ENCODE data around the gene FUCA1.
"Not testable (repeated sequence)": the region's sequence is repeated elsewhere in the genome, so short reads cannot be mapped to it uniquely, and the experiment has no call there.

The FUCA1 gene

DNA sequence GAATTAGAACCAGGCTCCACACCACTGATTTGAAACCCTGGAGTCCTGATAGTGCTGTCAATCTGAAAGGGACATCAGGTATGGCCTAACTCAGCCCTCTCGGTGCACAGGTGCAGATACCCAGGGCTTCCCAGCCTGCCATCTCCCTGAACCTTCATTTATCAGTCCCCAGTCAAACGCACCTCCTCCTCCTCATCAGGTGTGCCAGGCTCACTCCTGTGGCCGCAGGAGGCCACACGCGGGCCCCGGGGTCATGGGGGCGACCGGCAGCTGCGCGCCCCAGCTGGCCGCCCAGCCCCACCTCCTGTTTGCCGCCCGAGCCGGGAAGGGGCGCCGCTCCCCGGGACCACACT lies 572 bp downstream of the FUCA1 start:
- Histone ChIP-seq H3K79me2 (ENCODE audit: control insufficient read depth, insufficient read depth, low read length, unreplicated experiment) (no peaks in the 10 kb centered on the region), H3K4me3 (ENCODE audit: low read depth, low read length) (peak overlapping the region; percentile 77), H3K27me3 (ENCODE audit: insufficient read depth, low read length) (no peaks in the 10 kb centered on the region), H3K36me3 (ENCODE audit: insufficient read depth, low read length) (no peaks in the 10 kb centered on the region), H3K27ac (ENCODE audit: low read depth, low read length) (no peak overlapping the region), H3K4me1 (ENCODE audit: control insufficient read depth, insufficient read depth, low read length, unreplicated experiment) (peaks cover 2% of the 10 kb centered on the region), H2AFZ (ENCODE audit: low read length, unreplicated experiment) (peak overlapping the region; percentile 40)

DNA sequence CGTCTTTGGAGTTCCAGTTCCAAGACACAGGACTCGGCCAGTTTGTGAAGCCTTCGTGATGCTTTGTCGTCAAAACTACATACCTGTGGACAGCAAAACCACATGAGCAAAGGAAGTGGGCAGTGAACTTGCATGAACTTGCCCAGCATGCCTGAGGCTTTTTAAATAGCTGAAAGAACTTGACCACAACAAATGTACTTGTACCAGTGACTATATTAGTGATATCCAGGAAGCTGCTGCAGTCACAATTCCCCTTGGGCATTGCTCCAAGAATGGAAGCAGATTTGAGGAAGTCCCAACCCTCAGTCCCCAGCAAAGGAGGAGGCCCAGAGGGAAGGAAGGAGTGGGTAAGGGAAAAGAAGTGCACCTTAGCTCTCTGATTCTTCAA lies 2.6 kb downstream of the FUCA1 start:
- H3K4me3 ChIP-seq (ENCODE audit: low read depth, low read length), result no peak overlapping the region
- no peak overlapping the region for H2AFZ ChIP-seq (ENCODE audit: low read length, unreplicated experiment)

DNA sequence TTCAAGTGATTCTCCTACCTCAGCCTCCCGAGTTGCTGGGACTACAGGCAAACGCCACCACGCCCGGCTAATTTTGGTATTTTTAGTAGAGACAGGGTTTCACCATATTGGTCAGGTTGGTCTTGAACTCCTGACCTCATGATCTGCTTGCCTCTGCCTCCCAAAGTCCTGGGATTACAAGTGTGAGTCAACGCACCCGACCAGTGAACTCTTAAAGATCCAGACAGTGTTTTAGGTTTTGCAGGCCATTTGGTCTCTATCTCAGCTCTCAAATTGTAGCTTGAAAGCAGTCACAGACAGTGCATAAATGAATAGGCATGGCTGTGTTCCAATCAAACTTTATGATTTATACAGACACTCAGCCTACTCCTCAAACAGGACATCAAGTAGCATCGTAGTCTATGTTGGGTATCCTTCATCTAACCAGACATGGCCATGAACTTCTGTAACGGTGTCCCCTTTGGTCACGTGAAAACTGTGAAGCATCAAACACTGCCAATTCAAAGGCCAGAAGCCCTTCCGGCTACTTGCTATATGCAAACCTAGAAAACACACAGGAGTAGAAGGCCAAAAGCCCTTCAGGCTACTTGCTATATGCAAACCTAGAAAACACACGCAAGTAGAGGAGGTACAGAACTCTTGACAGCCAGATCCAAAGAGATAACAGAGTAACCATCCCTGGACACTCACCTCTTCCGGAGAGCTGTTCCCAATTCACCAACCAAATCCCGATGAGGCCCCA lies 3.1 kb downstream of the FUCA1 start:
- no peaks in the 10 kb centered on the region for H3K79me2 ChIP-seq (ENCODE audit: control insufficient read depth, insufficient read depth, low read length, unreplicated experiment)
- H3K4me3 ChIP-seq (ENCODE audit: low read depth, low read length), result no peak overlapping the region
- no peak overlapping the region for H2AFZ ChIP-seq (ENCODE audit: low read length, unreplicated experiment)
- peaks cover 2% of the 10 kb centered on the region for H3K4me1 ChIP-seq (ENCODE audit: control insufficient read depth, insufficient read depth, low read length, unreplicated experiment)
- H3K27ac ChIP-seq (ENCODE audit: low read depth, low read length), result no peak overlapping the region
- H3K27me3 ChIP-seq (ENCODE audit: insufficient read depth, low read length), result no peaks in the 10 kb centered on the region
- H3K36me3 ChIP-seq (ENCODE audit: insufficient read depth, low read length), result no peaks in the 10 kb centered on the region

More for the DNA sequence above, 2.6 kb downstream of the FUCA1 start:
- no peaks in the 10 kb centered on the region for H3K36me3 ChIP-seq (ENCODE audit: insufficient read depth, low read length)
- H3K4me1 ChIP-seq (ENCODE audit: control insufficient read depth, insufficient read depth, low read length, unreplicated experiment), result peaks cover 2% of the 10 kb centered on the region
- H3K79me2 ChIP-seq (ENCODE audit: control insufficient read depth, insufficient read depth, low read length, unreplicated experiment), result no peaks in the 10 kb centered on the region
- no peaks in the 10 kb centered on the region for H3K27me3 ChIP-seq (ENCODE audit: insufficient read depth, low read length)
- no peak overlapping the region for H3K27ac ChIP-seq (ENCODE audit: low read depth, low read length)

DNA sequence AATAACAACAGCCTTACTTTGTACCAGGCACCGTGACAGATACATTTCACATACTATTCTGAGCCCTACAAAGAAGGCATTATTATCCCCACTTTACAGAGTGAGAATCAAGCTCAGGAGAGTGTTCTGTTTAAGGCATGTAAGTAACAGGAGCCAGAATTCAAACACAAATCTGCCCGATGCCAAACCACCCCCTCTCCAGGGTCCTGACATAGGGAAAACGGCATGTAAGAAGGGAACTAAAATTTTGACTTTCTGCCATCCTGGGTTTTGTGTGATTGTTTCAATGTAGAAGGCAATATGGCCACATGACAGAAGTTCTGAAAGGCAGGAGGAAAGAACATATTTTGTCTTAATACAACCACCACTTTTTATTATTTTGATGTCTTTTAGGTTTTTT lies 5.5 kb downstream of the FUCA1 start:
- Histone ChIP-seq H3K4me3 (ENCODE audit: low read depth, low read length) (no peak overlapping the region), H3K36me3 (ENCODE audit: insufficient read depth, low read length) (no peaks in the 10 kb centered on the region), H3K4me1 (ENCODE audit: control insufficient read depth, insufficient read depth, low read length, unreplicated experiment) (peaks cover 2% of the 10 kb centered on the region), H3K27ac (ENCODE audit: low read depth, low read length) (no peak overlapping the region), H2AFZ (ENCODE audit: low read length, unreplicated experiment) (no peak overlapping the region), H3K79me2 (ENCODE audit: control insufficient read depth, insufficient read depth, low read length, unreplicated experiment) (no peaks in the 10 kb centered on the region), H3K27me3 (ENCODE audit: insufficient read depth, low read length) (no peaks in the 10 kb centered on the region)

DNA sequence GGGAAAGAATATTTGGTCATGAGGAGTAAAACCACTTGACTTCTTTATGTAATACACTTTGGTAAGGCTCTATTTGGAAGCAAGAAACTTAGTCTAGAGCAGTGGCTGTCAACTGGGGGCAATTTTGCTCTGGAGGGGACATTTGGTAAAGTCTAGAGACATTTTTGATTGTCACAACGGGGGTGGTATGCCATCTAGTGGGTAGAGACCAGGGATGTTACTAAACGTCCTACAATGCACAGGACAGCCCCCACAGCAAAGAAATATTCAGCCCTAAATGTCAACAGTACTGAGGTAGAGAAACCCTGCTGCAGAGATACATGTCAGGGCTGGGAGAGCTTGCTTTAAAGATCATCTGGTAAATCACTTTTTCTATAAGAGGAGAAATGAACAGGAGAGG lies 13.5 kb downstream of the FUCA1 start:
- H3K79me2 ChIP-seq (ENCODE audit: control insufficient read depth, insufficient read depth, low read length, unreplicated experiment), result no peaks in the 10 kb centered on the region
- H3K27ac ChIP-seq (ENCODE audit: low read depth, low read length), result no peak overlapping the region
- no peaks in the 10 kb centered on the region for H3K27me3 ChIP-seq (ENCODE audit: insufficient read depth, low read length)
- no peaks in the 10 kb centered on the region for H3K4me1 ChIP-seq (ENCODE audit: control insufficient read depth, insufficient read depth, low read length, unreplicated experiment)
- no peaks in the 10 kb centered on the region for H3K36me3 ChIP-seq (ENCODE audit: insufficient read depth, low read length)
- H3K4me3 ChIP-seq (ENCODE audit: low read depth, low read length), result no peak overlapping the region
- no peak overlapping the region for H2AFZ ChIP-seq (ENCODE audit: low read length, unreplicated experiment)

DNA sequence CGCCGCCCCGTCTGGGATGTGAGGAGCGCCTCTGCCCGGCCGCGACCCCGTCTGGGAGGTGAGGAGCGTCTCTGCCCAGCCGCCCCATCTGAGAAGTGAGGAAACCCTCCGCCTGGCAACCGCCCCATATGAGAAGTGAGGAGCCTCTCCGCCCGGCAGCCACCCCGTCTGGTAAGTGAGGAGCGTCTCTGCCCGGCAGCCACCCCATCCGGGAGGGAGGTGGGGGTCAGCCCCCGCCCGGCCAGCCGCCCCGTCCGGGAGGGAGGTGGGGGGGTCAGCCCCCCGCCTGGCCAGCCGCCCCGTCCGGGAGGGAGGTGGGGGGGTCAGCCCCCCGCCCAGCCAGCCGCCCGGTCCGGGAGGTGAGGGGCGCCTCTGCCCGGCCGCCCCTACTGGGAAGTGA lies 15.0 kb downstream of the FUCA1 start:
- H3K79me2 ChIP-seq (ENCODE audit: control insufficient read depth, insufficient read depth, low read length, unreplicated experiment); H3K27me3 ChIP-seq (ENCODE audit: insufficient read depth, low read length); H2AFZ ChIP-seq (ENCODE audit: low read length, unreplicated experiment); H3K4me1 ChIP-seq (ENCODE audit: control insufficient read depth, insufficient read depth, low read length, unreplicated experiment); H3K27ac ChIP-seq (ENCODE audit: low read depth, low read length); H3K36me3 ChIP-seq (ENCODE audit: insufficient read depth, low read length); H3K4me3 ChIP-seq (ENCODE audit: low read depth, low read length): not testable (repeated sequence)

DNA sequence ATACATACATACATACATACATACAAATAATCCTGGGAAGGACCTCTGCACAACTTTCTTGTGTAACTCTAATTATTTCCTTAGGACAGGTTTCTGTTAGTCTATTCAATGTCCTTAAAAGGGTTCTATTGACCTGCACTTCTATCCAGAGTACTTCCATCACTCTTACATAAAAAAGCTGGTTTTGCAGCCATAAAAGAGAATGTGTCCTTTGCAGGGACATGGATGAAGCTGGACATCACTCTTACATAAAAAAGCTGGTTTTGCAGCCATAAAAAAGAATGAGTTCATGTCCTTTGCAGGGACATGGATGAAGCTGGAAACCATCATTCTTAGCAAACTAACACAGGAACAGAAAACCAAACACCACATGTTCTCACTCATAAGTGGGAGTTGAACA lies 16.7 kb downstream of the FUCA1 start:
- not testable (repeated sequence) for H2AFZ ChIP-seq (ENCODE audit: low read length, unreplicated experiment); H3K4me3 ChIP-seq (ENCODE audit: low read depth, low read length); H3K27me3 ChIP-seq (ENCODE audit: insufficient read depth, low read length); H3K36me3 ChIP-seq (ENCODE audit: insufficient read depth, low read length); H3K4me1 ChIP-seq (ENCODE audit: control insufficient read depth, insufficient read depth, low read length, unreplicated experiment); H3K79me2 ChIP-seq (ENCODE audit: control insufficient read depth, insufficient read depth, low read length, unreplicated experiment); H3K27ac ChIP-seq (ENCODE audit: low read depth, low read length)

DNA sequence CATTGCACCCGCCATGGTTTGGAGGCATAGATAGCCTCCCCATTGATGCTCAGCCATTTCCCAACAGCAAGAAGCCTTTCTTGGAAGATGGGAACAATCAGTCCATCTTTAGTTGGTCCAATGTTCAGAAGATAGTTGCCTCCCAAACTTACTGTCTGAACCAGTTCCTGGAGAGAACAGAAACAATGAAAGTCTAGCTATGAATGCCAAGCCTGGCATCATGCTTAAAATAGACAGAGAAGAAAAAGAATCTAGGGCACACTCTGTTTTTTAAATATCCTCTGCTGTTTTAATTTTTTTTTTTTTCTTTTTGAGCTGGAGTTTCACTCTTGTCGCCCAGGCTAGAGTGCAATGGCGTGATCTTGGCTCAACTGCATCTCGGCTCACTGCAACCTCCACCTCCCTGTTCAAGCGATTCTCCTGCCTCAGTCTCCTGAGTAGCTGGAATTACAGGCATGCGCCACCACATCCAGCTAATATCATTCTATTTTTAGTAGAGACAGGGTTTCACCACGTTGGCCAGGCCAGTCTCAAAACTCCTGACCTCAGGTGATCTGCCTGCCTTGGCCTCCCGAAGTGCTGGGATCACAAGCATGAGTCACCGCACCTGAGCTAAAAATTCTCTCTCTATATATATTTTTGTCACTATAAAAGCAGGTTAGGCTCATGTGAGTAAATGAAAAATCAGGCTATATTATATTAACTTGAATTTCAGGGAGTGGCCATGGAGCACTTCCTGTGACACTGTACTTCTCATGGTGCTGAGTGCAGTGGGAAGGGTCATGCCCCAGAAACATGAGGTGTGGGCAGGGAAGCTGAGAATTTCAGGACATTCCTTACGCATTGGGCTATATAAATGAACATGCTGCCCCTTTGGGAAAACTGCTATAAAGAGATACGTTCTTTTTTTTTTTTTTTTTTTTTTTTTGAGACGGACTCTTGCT lies 19.1 kb downstream of the FUCA1 start:
- Histone ChIP-seq H3K27me3 (ENCODE audit: insufficient read depth, low read length) (no peaks in the 10 kb centered on the region), H3K4me3 (ENCODE audit: low read depth, low read length) (no peak overlapping the region), H3K79me2 (ENCODE audit: control insufficient read depth, insufficient read depth, low read length, unreplicated experiment) (no peaks in the 10 kb centered on the region), H3K4me1 (ENCODE audit: control insufficient read depth, insufficient read depth, low read length, unreplicated experiment) (no peaks in the 10 kb centered on the region), H3K36me3 (ENCODE audit: insufficient read depth, low read length) (0 out of 2 replicates have a peak, but pooled peaks cover 5% of the 10 kb centered on the region), H3K27ac (ENCODE audit: low read depth, low read length) (no peak overlapping the region), H2AFZ (ENCODE audit: low read length, unreplicated experiment) (no peak overlapping the region)

DNA sequence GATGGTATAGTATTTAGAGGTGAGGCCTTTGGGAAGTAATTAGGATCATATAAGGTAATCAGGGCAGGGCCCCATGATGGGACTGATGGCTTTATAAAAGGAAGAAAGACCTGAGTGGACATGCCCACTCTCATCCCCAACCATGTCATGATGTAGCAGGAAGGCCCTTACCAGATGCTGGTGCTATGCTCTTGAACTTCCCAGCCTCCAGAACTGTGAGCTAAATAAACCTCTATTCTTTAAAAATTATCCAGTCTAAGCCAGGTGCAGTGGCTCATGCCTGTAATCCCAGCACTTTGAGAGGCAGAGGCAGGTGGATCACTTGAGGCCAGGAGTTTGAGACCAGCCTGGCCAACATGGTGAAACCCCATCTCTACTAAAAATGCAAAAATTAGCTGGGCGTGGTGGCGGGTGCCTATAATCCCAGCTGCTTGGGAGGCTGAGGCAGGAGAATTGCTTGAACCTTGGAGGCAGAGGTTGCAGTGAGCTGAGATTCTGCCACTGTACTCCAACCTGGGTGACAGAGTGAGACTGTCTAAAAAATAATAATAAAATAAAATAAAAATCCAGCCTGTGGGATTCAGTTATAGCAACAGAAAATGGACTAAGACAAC lies 20.5 kb downstream of the FUCA1 start:
- H3K36me3 ChIP-seq (ENCODE audit: insufficient read depth, low read length); H3K27me3 ChIP-seq (ENCODE audit: insufficient read depth, low read length); H3K4me1 ChIP-seq (ENCODE audit: control insufficient read depth, insufficient read depth, low read length, unreplicated experiment); H2AFZ ChIP-seq (ENCODE audit: low read length, unreplicated experiment); H3K27ac ChIP-seq (ENCODE audit: low read depth, low read length); H3K79me2 ChIP-seq (ENCODE audit: control insufficient read depth, insufficient read depth, low read length, unreplicated experiment); H3K4me3 ChIP-seq (ENCODE audit: low read depth, low read length): not testable (repeated sequence)

DNA sequence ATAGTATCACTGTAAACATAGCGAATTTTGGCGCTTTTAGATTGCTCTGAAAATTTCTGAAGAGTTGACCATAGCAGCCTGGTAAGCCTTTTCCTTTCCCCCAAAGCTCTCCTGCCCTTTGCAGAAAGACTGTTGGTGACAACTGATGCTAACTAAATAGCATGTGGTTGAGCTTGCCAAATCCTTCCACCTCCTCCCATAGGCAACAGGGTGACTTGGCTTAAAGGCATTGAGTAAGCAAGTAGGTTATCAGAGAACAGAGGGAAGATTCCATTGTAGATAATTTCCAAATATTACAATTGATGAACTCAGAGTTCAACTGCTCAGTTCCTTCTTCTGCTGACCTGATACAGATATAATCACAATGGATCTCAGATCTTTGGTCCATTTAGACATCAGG lies 22.9 kb downstream of the FUCA1 start:
- Histone ChIP-seq H3K36me3 (ENCODE audit: insufficient read depth, low read length) (0 out of 2 replicates have a peak, but pooled peaks cover 5% of the 10 kb centered on the region), H3K4me1 (ENCODE audit: control insufficient read depth, insufficient read depth, low read length, unreplicated experiment) (no peaks in the 10 kb centered on the region), H3K27me3 (ENCODE audit: insufficient read depth, low read length) (0 out of 2 replicates have a peak, but pooled peaks cover 9% of the 10 kb centered on the region), H3K4me3 (ENCODE audit: low read depth, low read length) (no peak overlapping the region), H2AFZ (ENCODE audit: low read length, unreplicated experiment) (no peak overlapping the region), H3K27ac (ENCODE audit: low read depth, low read length) (no peak overlapping the region), H3K79me2 (ENCODE audit: control insufficient read depth, insufficient read depth, low read length, unreplicated experiment) (no peaks in the 10 kb centered on the region)

Measured in ACC112 (cell line).